HS-5 (cell line): ENCODE data around the gene ATP2C2.
"Not testable (repeated sequence)": the region's sequence is repeated elsewhere in the genome, so short reads cannot be mapped to it uniquely, and the experiment has no call there.

Experiments
- DNase-seq: peaks from one replicate; pipeline ENCODE4 v3.0.0-alpha.2; 2012; ENCODE audit warnings: low read depth

Gene ATP2C2

GRCh38 chr16:84340325-84341040 lies 27.9 kb upstream of the ATP2C2 start:
- DNase-seq, result no peak

- no peak for DNase-seq
Measured at GRCh38 chr16:84341528-84342295, 26.6 kb upstream of the ATP2C2 start.

- DNase-seq, result not testable (repeated sequence)
Measured at GRCh38 chr16:84343800-84344199, 24.5 kb upstream of the ATP2C2 start.

GRCh38 chr16:84344781-84345180 lies 23.6 kb upstream of the ATP2C2 start:
- DNase-seq, result no peak

- DNase-seq, result no peak
Measured at GRCh38 chr16:84347161-84347560, 21.2 kb upstream of the ATP2C2 start.

- DNase-seq, result no peak
Measured at GRCh38 chr16:84348386-84348888, 19.9 kb upstream of the ATP2C2 start.

- no peak for DNase-seq
Measured at GRCh38 chr16:84349862-84350684, 18.3 kb upstream of the ATP2C2 start.

- no peak for DNase-seq
Measured at GRCh38 chr16:84350685-84351400, 17.5 kb upstream of the ATP2C2 start.

- no peak for DNase-seq
Measured at GRCh38 chr16:84351630-84352029, 16.7 kb upstream of the ATP2C2 start.

- DNase-seq, result no peak
Measured at GRCh38 chr16:84354306-84354705, 14.0 kb upstream of the ATP2C2 start.

- no peak for DNase-seq
Measured at GRCh38 chr16:84355149-84355548, 13.2 kb upstream of the ATP2C2 start.

GRCh38 chr16:84356176-84356575 lies 12.2 kb upstream of the ATP2C2 start:
- DNase-seq, result no peak

GRCh38 chr16:84356591-84357116 lies 11.7 kb upstream of the ATP2C2 start:
- no peak for DNase-seq

GRCh38 chr16:84357191-84357651 lies 11.1 kb upstream of the ATP2C2 start:
- peak; percentile 15 for DNase-seq

- no peak for DNase-seq
Measured at GRCh38 chr16:84358601-84359295, 9.6 kb upstream of the ATP2C2 start.

- DNase-seq, result no peak
Measured at GRCh38 chr16:84359326-84359725, 9.0 kb upstream of the ATP2C2 start.

- DNase-seq, result no peak
Measured at GRCh38 chr16:84360170-84360569, 8.2 kb upstream of the ATP2C2 start.

- DNase-seq, result no peak
Measured at GRCh38 chr16:84360748-84361147, 7.6 kb upstream of the ATP2C2 start.

GRCh38 chr16:84361546-84361945 lies 6.8 kb upstream of the ATP2C2 start:
- DNase-seq, result no peak

- no peak for DNase-seq
Measured at GRCh38 chr16:84362471-84362941, 5.8 kb upstream of the ATP2C2 start.

GRCh38 chr16:84366208-84366607 lies 2.1 kb upstream of the ATP2C2 start:
- no peak for DNase-seq
